ENCODE results near the gene LDLRAD4. TPM values are rescaled to one million over a fixed set of nuclear protein-coding genes. Genes with fewer than 3 reads are reported as not detected.
"Not testable (repeated sequence)": the region's sequence is repeated elsewhere in the genome, so short reads cannot be mapped to it uniquely, and the experiment has no call there.

Gene LDLRAD4
- total and polyA plus RNA-seq, 8 donors: 2.0 to 47.9 (median 9.0) TPM

GRCh38 chr18:13684546-13684945 lies 466.0 kb downstream of the LDLRAD4 start:
- TF ChIP-seq EP300 (IDR thresholded peaks at IDR 0.05): no peak

DNA sequence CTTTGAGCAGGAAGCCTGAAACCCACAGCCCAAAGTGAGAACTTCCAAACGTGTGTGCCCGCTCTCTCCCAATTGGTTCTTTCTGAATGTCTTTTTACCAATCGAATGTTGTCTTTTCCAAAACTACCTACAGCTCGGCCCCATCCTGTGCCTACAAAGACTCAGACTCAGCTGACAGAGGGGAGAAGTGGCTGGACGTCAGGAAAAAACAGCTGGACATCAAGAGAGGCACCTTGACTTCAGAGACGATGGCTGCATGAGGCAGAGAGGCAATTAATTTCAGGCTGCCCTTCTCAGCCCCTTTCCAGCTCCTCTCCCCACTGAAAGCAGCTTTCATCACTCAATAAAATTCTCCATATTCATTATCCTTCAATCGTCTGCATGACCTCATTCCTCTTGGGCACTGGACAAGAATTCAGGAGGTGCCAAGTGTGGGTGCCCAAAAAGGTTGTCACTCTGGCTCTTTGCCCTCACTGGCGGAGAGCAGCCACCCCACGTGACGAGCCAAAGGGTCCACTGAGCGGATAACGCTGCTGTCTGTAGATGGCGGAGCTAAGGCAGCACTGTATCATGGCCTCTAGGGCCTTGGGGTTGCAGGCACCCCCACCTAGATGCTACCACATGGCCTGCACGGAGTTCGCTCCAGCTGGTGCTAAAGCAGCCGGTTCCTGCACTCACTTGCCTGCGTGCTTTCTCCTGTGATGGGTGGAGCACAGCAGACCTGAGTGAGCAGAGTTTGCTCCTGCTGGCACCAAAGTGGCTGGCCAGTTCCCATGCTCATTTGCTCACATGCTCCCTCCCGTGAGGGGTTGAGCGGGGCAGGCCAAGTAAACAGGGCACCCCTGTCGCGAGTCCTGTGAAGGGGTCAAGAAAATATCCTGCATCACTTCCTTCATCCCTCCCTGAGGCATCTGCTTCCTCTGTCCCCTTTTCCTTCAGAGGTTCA lies 469.9 kb downstream of the LDLRAD4 start:
- Histone ChIP-seq H3K4me1 (no peaks in the 10 kb centered on the region), H3K27ac (no peak overlapping the region), H3K36me3 (no peaks in the 10 kb centered on the region), H3K4me3 (no peak overlapping the region), H3K9me3 (no peaks in the 10 kb centered on the region), H3K27me3 (no peaks in the 10 kb centered on the region)
- intact Hi-C loops (cut with DNase I; ENCODE audit: low total_unique reads): no loop called here
- WGBS, 5 donors: 89 to 94% (median 93%) methylated on average over 21 of the region's 21 CpGs
- no peak for DNase-seq
- TF ChIP-seq EP300 (IDR thresholded peaks at IDR 0.05) (no peak), POLR2A (IDR thresholded peaks at IDR 0.05) (no peak), POLR2AphosphoS5 (IDR thresholded peaks at IDR 0.05) (no peak)
- TF ChIP-seq, protein P1, sequence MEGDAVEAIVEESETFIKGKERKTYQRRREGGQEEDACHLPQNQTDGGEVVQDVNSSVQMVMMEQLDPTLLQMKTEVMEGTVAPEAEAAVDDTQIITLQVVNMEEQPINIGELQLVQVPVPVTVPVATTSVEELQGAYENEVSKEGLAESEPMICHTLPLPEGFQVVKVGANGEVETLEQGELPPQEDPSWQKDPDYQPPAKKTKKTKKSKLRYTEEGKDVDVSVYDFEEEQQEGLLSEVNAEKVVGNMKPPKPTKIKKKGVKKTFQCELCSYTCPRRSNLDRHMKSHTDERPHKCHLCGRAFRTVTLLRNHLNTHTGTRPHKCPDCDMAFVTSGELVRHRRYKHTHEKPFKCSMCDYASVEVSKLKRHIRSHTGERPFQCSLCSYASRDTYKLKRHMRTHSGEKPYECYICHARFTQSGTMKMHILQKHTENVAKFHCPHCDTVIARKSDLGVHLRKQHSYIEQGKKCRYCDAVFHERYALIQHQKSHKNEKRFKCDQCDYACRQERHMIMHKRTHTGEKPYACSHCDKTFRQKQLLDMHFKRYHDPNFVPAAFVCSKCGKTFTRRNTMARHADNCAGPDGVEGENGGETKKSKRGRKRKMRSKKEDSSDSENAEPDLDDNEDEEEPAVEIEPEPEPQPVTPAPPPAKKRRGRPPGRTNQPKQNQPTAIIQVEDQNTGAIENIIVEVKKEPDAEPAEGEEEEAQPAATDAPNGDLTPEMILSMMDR (IDR thresholded peaks at IDR 0.05): no peak

More at GRCh38 chr18:13684546-13684945, 466.0 kb downstream of the LDLRAD4 start:
- H3K4me1 ChIP-seq: no peaks in the 10 kb centered on the region
- no peaks in the 10 kb centered on the region for H3K27me3 ChIP-seq
- 88 to 94% (median 92%) methylated on average over 4 of the region's 4 CpGs for WGBS, 5 donors
- H3K4me3 ChIP-seq: no peak overlapping the region
- intact Hi-C loops (cut with DNase I; ENCODE audit: low total_unique reads): no loop called here
- no peak for DNase-seq
- H3K9me3 ChIP-seq: no peaks in the 10 kb centered on the region
- H3K27ac ChIP-seq: no peak overlapping the region
- peaks cover 0 to 6% (median 2%) of the 10 kb centered on the region in 4 donors for H3K36me3 ChIP-seq

DNA sequence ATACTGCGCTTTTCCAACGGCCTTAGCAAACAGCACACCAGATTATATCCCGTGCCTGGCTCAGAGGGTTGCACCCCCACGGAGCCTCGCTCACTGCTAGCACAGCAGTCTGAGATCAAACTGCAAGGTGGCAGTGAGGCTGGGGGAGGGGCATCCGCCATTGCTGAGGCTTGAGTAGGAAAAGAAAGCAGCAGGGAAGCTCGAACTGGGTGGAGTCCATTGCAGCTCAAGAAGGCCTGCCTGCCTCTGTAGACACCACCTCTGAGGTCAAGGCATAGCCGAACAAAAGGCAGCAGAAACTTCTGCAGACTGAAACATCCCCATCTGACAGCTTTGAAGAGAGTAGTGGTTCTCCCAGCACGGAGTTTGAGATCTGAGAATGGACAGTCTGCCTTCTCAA lies 471.5 kb downstream of the LDLRAD4 start:
- H3K9me3 ChIP-seq; H3K27me3 ChIP-seq; DNase-seq; intact Hi-C loops (cut with DNase I; ENCODE audit: low total_unique reads); H3K36me3 ChIP-seq; H3K27ac ChIP-seq; H3K4me3 ChIP-seq; H3K4me1 ChIP-seq: not testable (repeated sequence)
- 94 to 97% (median 96%) methylated on average over 9 of the region's 9 CpGs for WGBS, 5 donors

GRCh38 chr18:13695337-13695736 lies 476.8 kb downstream of the LDLRAD4 start:
- H3K27ac ChIP-seq; H3K4me1 ChIP-seq; H3K36me3 ChIP-seq; DNase-seq; H3K4me3 ChIP-seq; H3K9me3 ChIP-seq; H3K27me3 ChIP-seq; intact Hi-C loops (cut with DNase I; ENCODE audit: low total_unique reads): not testable (repeated sequence)
- 91 to 94% (median 93%) methylated on average over 5 of the region's 5 CpGs for WGBS, 5 donors

DNA sequence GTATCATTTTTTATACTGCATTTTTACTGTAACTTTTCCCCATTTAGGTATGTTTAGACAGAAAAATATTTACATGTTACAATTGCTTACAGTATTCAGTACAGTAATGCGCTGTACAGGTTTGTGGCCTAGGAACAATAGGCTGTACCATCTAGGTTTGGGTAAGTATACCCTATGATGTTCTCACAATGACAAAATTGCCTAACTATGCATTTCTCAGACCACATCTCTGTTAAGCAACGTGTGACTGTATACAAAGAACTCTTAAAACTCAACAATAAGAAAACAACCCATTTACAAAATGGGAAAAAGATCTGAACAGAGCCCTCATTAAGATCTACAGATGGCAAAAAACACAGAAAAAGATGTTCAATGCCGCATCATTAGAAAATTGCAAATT lies 478.4 kb downstream of the LDLRAD4 start:
- 90 to 93% (median 91%) methylated on average over 3 of the region's 3 CpGs for WGBS, 5 donors

More for the DNA sequence above, 478.4 kb downstream of the LDLRAD4 start:
- TF ChIP-seq, protein P1 (IDR thresholded peaks at IDR 0.05): no peak
- TF ChIP-seq EP300 (IDR thresholded peaks at IDR 0.05) (no peak), POLR2AphosphoS5 (IDR thresholded peaks at IDR 0.05) (no peak), POLR2A (IDR thresholded peaks at IDR 0.05) (no peak)
- H3K27me3 ChIP-seq: no peaks in the 10 kb centered on the region
- H3K27ac ChIP-seq: no peak overlapping the region
- intact Hi-C loops (cut with DNase I; ENCODE audit: low total_unique reads): no loop called here
- peaks cover 0 to 18% (median 7%) of the 10 kb centered on the region in 4 donors for H3K9me3 ChIP-seq
- no peaks in the 10 kb centered on the region for H3K4me1 ChIP-seq
- H3K4me3 ChIP-seq: no peak overlapping the region
- H3K36me3 ChIP-seq: no peaks in the 10 kb centered on the region
- no peak for DNase-seq

Data from stomach (tissue), 9 donors.